Measurements from ENCODE around the gene CST7.

Gene CST7

GRCh38 chr20:24972341-24972740, 23.3 kb downstream of the CST7 start:
- no peak overlapping the region for H3K4me3 ChIP-seq (ENCODE audit: low read length)
- no peak for TF ChIP-seq ZNF274 (IDR thresholded peaks at IDR 0.05; ENCODE audit: low read depth, low read length)

DNA sequence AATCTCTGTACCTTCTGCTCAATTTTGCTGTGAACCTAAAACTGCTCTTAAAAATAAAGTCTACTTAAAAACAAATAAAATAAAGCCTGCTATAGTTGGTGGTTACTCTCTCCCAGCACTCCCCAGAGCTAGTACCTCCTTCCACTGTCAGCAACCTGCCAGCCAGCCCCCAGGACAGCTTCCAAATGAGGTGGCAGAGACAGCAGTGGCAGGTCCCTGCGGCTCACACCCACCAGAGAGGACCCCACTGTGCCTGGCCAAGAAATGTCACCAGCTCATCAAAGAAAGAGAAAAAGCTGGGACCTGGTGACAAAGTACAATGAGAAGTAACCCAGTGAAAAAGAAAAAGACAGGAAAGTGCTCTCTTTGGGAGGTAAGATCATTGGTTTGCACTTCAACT, 28.3 kb downstream of the CST7 start:
- TF ChIP-seq ZNF274 (IDR thresholded peaks at IDR 0.05; ENCODE audit: low read depth, low read length) = no peak
- H3K4me3 ChIP-seq (ENCODE audit: low read length) = no peak overlapping the region

- no peak for TF ChIP-seq ZNF274 (IDR thresholded peaks at IDR 0.05; ENCODE audit: low read depth, low read length)
- no peak overlapping the region for H3K4me3 ChIP-seq (ENCODE audit: low read length)
These were observed 28.7 kb downstream of the CST7 start for GRCh38 chr20:24977797-24978196.

DNA sequence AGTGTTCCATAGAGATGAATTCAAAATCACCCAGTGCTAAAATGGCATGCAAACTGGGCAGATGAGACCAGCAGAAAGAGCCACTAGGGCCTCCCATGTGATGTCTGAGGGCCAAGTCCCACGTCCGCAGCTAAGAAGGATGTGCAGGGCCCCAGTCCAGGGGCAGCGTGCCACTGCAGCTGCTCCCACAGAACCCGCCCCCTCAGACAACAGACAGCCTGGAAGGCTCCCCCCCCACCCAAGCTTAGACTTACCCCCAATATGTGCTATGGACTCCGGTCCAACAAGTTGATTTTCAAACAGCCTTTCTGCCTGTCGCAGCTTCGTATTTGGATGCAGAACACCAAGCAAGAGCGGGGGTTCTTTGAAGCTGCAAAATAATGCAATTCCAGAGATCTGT, 29.4 kb downstream of the CST7 start:
- TF ChIP-seq ZNF274 (IDR thresholded peaks at IDR 0.05; ENCODE audit: low read depth, low read length) = no peak
- H3K4me3 ChIP-seq (ENCODE audit: low read length) = no peak overlapping the region

DNA sequence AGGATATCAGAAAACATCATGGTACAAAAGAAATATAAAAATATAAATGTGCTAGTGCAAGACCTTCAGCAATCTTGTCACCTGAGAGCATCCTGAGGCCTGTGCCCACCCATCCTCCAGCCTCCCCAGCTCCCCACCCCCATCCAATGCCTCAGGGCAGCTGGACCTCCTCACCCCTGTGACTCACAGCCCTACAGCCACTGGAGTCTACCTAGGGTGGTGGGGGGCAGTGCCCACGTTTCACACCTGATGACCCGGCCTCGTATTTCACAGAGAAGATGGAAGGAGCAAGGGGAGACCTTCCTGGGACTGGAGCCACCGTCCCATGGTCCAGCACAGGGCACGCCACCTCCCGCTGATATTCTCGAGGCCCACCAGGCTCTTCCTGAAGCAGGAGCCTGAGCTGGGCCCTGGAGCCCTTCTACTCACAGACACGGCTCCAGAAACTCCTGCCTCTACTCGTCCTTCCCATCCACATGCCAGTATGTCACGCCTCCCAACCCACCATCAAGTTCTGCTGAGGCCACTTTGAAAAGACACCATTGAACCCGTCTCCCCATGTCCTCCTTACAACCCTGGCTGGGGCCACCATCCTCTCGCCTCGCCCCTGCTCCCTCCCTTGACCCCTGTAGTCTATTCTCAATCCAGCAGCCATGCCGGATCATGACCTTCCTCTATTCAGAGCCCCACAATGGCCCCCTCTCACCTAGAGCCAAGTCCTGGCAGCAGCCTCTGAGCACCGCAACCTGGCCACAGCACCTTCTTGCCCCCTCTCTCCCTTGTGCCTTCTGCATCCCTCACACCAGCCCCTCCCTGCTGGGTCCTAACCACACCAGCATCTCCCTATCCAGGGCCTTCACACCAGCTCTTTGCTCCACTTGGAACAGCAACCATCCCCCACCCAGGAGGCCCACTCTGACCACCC, 30.2 kb downstream of the CST7 start:
- no peak for TF ChIP-seq ZNF274 (IDR thresholded peaks at IDR 0.05; ENCODE audit: low read depth, low read length)
- H3K4me3 ChIP-seq (ENCODE audit: low read length) = no peak overlapping the region

DNA sequence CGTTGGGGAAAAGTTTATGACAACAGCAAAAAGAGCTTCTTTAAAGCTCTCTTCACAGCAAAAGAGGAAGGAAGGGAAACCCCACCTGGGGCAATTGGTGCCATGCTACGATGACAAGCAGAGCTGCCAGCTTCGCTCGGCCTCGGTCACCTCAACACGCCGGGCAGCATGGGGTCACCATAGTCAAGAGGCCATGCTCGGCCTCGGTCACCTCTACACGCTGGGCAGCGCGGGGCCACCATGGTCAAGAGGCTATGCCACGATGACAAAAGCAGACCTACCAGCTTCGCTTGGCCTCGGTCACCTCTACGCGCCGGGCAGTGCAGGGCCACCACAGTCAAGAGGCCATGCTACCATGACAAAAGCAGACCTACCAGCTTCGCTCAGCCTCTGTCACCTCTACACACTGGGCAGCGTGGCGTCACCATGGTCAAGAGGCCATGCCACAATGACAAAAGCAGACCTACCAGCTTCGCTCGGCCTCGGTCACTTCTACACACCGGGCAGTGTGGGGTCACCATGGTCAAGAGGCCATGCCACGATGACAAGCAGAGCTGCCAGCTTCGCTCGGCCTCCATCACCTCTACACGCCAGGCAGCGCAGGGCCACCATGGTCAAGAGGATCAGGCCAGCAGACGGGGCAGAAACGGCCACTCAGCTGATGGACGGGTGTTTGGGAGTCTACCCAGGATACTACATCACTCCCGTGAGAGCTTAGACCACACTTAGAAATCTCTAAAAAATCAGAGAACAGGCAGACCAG, 31.4 kb downstream of the CST7 start:
- H3K4me3 ChIP-seq (ENCODE audit: low read length) = no peak overlapping the region
- TF ChIP-seq ZNF274 (IDR thresholded peaks at IDR 0.05; ENCODE audit: low read depth, low read length) = no peak

DNA sequence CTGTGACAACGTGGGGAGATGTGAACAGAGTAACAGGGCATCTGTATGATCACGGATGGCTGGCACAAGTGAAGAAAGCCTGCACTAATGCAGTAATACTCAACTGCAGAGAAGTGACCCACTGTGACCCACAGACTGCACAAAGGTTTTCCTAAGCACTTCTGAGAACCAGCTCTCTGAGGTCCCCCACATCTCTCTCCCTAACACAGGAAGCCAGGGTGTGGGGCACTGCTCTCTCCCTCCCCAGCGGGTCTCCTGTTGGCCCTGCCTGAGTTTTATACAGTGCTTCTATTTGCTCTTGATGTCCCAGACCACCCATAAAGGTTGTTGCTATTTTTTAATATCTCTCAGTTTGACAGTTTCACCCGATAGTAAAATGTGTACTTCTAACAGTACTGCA, 32.2 kb downstream of the CST7 start:
- TF ChIP-seq ZNF274 (IDR thresholded peaks at IDR 0.05; ENCODE audit: low read depth, low read length) = no peak
- no peak overlapping the region for H3K4me3 ChIP-seq (ENCODE audit: low read length)

DNA sequence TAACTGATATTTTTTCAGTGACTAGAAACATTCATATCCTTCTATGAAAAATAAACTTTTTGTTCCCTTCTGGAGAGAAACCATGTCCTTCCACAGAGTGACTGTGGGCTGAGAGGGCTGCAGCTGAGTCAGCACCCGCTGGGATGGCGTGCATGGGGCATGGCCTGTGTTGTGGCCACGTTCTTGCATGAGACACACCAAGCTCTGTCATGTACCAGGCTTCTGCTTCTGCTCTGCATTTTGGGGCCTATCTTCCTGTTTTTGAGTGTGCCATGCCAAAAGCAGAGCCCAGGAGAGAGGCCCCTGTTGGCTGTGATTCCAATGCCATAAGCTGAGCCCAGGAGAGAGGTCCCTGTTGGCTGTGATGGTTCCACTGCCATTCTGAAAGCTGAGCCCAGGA, 32.7 kb downstream of the CST7 start:
- no peak overlapping the region for H3K4me3 ChIP-seq (ENCODE audit: low read length)

GRCh38 chr20:24983896-24984295, 34.8 kb downstream of the CST7 start:
- TF ChIP-seq ZNF274 (IDR thresholded peaks at IDR 0.05; ENCODE audit: low read depth, low read length) = no peak
- H3K4me3 ChIP-seq (ENCODE audit: low read length) = no peak overlapping the region

More for the DNA sequence above, 32.7 kb downstream of the CST7 start:
- no peak for TF ChIP-seq ZNF274 (IDR thresholded peaks at IDR 0.05; ENCODE audit: low read depth, low read length)

DNA sequence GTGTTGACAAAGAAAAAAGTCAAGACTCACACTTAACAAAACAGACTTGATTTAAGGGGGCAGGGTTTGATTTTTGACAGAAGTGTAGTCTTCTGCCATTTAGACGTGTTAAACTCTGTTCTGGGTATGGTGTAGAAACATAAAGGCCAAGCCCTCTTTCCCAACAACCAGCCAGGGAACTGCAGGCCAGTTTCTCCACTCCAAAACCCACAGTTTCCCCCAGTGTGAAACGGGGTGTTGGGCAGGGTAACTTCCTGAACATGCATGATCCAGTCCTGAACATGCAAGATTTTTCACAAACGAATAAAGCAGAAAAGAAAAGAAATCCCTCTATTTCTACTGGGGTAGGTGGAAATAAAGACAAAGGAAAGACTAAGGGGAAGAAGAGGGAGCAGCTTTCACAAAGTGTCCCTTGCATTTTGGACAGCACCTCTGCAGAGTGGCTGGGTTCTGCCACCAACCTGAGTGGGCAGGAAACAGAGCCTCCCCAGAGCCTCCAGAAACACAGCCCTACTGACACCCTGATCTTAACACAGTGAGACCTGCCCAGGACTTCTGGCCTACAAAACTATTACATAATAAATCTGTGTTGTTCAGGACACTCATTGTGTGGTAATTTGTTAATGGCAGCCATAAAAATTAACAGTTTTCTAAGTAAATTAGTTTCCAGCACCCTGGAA, 36.0 kb downstream of the CST7 start:
- no peak for TF ChIP-seq ZNF274 (IDR thresholded peaks at IDR 0.05; ENCODE audit: low read depth, low read length)
- H3K4me3 ChIP-seq (ENCODE audit: low read length) = no peak overlapping the region

DNA sequence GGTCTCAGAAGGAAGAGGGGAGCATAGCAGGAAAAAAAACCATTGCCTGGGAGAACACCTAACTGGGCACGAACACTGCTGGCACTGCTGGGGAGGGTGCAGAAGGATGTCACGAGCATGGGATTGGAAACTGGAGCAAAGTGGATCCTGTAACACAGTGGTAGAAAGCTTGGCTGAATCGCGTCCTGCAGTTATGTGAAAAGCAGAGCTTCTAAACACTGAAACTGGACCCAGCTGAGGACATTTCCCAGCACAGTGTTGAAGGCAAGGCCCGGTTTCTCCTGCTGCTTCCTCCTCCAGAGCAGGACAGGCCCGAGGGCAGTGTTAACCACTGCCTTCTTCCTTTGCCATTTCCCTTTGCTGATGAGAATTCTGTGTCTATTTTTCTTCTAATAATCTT, 36.7 kb downstream of the CST7 start:
- H3K4me3 ChIP-seq (ENCODE audit: low read length) = no peak overlapping the region

DNA sequence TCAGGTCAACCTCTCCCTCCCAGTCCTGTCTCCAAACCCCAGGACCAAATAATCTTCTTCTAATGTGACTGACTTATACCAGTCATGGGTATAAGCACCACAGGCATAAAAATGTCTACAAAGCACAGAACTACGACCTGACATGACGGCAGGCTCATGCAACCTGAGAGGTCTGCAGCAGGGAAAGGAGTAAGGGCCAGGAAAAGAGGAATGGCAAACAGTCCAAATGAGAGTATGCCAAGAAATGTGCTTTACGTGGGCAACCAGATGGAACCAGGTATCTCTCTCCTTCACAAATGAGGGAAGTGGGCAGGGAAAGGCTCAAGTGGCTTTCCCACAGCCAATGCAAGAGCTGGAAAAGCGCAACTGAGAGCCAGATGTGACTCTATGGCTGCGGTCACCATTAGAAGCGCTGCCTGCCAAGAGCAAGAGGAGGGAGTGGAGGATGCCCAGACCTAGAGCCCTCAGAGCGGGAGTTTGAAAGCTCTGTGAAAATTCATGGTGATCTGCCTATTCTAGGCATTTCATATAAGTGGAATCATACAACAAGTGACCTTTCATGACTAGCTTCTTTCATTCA, 37.5 kb downstream of the CST7 start:
- no peak for TF ChIP-seq ZNF274 (IDR thresholded peaks at IDR 0.05; ENCODE audit: low read depth, low read length)
- H3K4me3 ChIP-seq (ENCODE audit: low read length) = no peak overlapping the region

More for the DNA sequence above, 36.7 kb downstream of the CST7 start:
- TF ChIP-seq ZNF274 (IDR thresholded peaks at IDR 0.05; ENCODE audit: low read depth, low read length) = no peak

DNA sequence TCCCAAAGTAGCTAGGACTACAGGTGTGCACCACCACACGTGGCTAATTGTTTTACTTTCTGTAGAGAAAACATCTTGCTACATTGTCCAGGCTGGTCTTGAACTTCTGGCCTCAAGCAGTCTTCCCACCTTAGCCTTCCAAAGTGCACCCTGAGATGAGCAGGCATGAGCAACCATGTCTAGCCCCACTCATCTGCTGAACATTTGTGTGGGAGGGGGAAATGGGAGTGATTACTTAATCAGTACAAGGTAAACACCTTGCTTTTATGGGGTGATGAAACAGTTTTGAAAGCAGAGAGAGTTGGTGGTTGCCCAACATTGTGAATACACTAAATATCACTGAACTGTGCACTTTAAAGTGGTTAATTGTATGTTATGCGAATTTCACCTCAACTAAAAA, 38.2 kb downstream of the CST7 start:
- no peak for TF ChIP-seq ZNF274 (IDR thresholded peaks at IDR 0.05; ENCODE audit: low read depth, low read length)
- no peak overlapping the region for H3K4me3 ChIP-seq (ENCODE audit: low read length)

Data from GM08714 (cell line).